ENCODE results near the gene MAGI3.
"Not testable (repeated sequence)": the region's sequence is repeated elsewhere in the genome, so short reads cannot be mapped to it uniquely, and the experiment has no call there.

MAGI3 gene

DNA sequence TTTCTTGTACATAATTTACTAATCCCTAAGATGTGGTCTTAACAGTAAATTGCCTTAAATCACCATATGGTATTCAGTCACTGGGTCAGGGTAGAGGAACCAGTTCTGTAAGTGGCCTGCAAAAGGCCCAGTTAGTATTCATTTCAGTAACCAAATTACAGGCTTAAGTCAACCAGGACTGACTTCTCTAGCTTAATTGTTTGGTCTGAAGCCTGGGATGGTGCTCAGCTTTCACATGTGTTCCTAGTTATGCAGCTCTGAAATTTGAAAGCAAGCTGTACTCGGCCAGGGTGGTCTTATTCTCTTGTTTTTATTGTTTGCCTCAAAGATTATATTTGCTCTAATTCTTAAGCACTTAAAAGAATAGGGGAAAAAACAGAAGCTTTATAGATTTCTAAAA lies 144.6 kb downstream of the MAGI3 start:
- no peak overlapping the region for H3K27ac Mint-ChIP-seq
- no peak for ATAC-seq (replicated peaks)
- no peaks in the 10 kb centered on the region for H3K9me3 Mint-ChIP-seq
- H3K27me3 Mint-ChIP-seq = no peaks in the 10 kb centered on the region
- H3K36me3 Mint-ChIP-seq = no peaks in the 10 kb centered on the region
- no peak for DNase-seq
- H3K4me3 Mint-ChIP-seq = no peak overlapping the region
- no peaks in the 10 kb centered on the region for H3K4me1 Mint-ChIP-seq

DNA sequence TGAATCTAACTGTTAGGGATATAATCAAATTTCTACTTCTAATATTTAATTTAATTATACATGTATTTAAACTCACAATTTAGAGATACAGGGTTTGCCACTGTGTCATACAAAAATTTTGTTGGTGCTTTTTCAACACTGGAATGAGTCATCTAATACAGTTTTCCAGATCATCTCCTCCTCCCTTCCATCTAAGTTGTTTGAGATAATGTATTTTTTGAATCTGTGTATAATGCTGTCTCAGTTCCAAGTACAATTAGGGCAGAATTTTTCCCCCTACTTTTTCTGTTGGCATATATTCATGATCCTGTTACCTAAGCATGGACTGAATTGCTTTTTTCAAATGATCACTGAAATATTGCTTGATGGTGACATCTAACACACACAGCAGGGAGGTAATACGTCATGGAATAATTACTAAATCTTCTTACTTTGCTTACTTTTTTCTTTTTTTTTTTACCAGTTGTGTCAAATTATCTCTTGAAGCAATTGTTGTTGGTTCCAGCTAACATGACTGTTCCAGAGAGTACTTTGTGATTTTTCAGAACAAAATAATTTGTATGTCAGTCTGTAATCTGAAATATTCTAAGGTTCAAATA lies 146.0 kb downstream of the MAGI3 start:
- Mint-ChIP-seq H3K27me3 (no peaks in the 10 kb centered on the region), H3K9me3 (no peaks in the 10 kb centered on the region), H3K4me3 (no peak overlapping the region), H3K27ac (no peak overlapping the region), H3K4me1 (no peaks in the 10 kb centered on the region), H3K36me3 (no peaks in the 10 kb centered on the region)
- DNase-seq = no peak
- ATAC-seq (replicated peaks) = no peak

DNA sequence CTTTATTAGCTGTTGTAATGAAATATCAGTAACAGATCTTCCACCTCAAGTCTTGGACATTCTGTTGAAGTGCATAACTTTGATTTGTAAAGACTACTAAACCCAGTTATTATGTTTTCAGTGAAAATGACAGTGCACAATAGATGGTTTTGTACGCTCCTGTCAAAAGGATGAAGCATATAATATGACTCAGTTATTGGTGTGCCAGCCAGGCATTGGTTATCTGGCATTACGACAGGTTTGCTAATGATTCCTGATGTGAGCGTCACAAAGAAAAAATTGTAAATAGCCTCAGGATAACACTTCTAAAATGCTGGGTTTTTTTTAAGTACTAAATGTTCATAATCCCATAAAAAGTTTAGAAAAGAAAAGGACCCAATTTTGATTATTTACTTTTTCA lies 147.9 kb downstream of the MAGI3 start:
- Mint-ChIP-seq H3K4me3 (no peak overlapping the region), H3K27ac (no peak overlapping the region), H3K4me1 (no peaks in the 10 kb centered on the region), H3K27me3 (peaks cover 0 to 6% of the 10 kb centered on the region in 2 donors), H3K9me3 (peaks cover 0 to 1% of the 10 kb centered on the region in 2 donors), H3K36me3 (no peaks in the 10 kb centered on the region)
- no peak for DNase-seq
- no peak for ATAC-seq (replicated peaks)

DNA sequence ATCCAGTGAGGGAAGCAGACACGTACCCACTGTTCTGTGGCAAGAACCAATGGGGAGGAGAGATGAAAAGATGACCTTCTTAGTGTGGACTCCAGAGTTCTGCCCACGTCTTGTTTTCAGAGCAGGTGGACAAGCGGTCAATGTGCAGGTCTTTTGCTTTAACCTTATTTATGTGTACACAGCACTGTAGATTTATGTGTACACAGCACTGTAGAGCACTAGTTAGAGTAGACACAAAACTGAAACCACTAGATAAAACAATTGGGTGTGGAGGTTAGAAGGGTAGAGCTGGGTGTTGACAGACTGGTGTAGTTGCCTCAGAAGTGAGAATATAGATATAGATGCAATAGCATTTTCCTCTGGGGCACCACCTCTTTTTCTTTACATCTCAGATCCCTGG lies 150.0 kb downstream of the MAGI3 start:
- ATAC-seq (replicated peaks) = no peak

DNA sequence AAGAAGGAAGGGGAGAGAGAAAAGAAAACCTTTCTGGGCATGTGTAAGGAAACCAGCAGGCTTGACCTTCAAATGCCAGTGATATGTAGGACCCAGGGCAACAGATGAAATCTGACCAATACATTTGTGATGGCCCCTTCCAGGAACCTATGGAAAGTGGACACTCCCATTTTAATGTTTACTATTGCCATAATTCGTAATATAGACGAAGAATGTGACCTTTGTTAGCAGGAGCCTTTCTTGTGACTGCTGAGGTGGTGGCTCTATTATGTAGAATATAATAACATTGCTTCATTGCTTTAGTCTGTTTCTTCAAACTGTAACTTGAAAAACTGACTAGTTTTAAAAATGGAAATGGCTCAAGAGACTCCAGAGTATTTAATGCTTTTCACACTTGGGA lies 150.8 kb downstream of the MAGI3 start:
- no peak for DNase-seq
- peaks cover 0 to 1% of the 10 kb centered on the region in 2 donors for H3K9me3 Mint-ChIP-seq
- no peak overlapping the region for H3K4me3 Mint-ChIP-seq
- no peaks in the 10 kb centered on the region for H3K36me3 Mint-ChIP-seq
- no peak overlapping the region for H3K27ac Mint-ChIP-seq
- H3K4me1 Mint-ChIP-seq = no peaks in the 10 kb centered on the region
- H3K27me3 Mint-ChIP-seq = peaks cover 0 to 6% of the 10 kb centered on the region in 2 donors
- no peak for ATAC-seq (replicated peaks)

More for the DNA sequence above, 150.0 kb downstream of the MAGI3 start:
- Mint-ChIP-seq H3K4me1 (no peaks in the 10 kb centered on the region), H3K4me3 (no peak overlapping the region), H3K36me3 (no peaks in the 10 kb centered on the region), H3K9me3 (peaks cover 0 to 1% of the 10 kb centered on the region in 2 donors), H3K27me3 (peaks cover 0 to 6% of the 10 kb centered on the region in 2 donors), H3K27ac (no peak overlapping the region)
- DNase-seq = no peak

DNA sequence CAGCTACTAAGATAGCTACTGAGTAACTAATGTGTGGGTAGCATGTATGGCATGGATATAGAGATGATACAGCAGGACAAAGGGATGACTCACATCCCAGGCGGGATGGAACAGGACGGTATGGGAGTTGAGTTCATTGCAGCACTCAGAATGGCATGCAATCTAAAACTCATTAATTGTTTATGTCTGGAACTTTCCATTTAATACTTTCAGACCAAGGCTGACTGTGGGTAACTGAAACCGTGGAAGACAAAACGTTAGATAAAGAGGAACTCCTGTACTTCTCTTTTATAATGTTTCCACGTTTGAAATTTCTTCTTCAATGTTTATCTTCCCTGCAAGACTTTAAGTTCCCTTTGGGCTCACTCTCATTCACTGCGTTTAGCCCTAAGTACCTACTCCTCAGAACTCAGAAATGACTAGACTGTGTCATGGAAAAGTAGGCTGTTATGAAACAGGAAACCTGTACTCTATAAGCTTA lies 151.9 kb downstream of the MAGI3 start:
- H3K36me3 Mint-ChIP-seq = no peaks in the 10 kb centered on the region
- no peak overlapping the region for H3K27ac Mint-ChIP-seq
- ATAC-seq (replicated peaks) (no peak), DNase-seq (no peak)
- no peaks in the 10 kb centered on the region for H3K4me1 Mint-ChIP-seq
- no peak overlapping the region for H3K4me3 Mint-ChIP-seq
- H3K27me3 Mint-ChIP-seq = peaks cover 0 to 6% of the 10 kb centered on the region in 2 donors
- H3K9me3 Mint-ChIP-seq = peaks cover 0 to 1% of the 10 kb centered on the region in 2 donors

DNA sequence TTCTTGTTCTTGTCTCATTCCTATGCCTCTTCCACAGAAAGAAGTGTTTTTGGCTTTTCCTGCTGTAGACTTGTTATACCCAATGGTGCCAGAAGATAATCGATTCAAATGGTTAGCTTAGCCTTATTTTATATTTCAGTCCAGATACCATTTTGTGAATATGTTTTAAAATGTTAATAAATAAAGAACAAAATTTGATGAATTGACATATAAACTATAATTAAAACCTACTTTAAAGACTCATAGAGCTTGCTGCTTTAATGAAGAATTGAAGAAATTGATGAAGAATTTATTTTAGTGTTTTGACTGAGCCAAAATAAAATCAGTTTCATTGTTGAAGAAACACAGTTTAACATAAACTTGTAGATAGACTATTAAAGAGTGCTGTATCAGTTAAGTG lies 152.8 kb downstream of the MAGI3 start:
- DNase-seq (no peak), ATAC-seq (replicated peaks) (no peak)
- H3K36me3 Mint-ChIP-seq = no peaks in the 10 kb centered on the region

DNA sequence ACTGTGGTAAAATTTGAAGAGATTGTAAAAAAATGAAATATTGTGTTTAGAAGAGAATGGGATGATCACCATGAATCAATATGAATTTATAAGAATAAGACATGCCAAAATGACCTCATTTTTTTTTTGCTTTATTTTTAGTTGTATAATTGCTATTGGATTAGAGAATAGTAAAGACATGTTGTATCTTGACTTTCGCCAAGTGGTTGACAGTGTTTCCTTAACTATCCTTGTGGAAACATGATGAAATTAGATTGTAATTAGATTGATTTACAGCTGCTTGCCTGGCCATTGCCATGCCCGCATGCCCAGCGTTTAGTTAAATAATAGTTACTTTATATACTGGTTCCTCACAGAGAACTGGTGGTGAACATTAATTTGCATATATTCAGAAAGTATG lies 154.9 kb downstream of the MAGI3 start:
- H3K9me3 Mint-ChIP-seq = peaks cover 0 to 1% of the 10 kb centered on the region in 2 donors
- H3K27ac Mint-ChIP-seq = no peak overlapping the region
- H3K36me3 Mint-ChIP-seq = no peaks in the 10 kb centered on the region
- no peak for ATAC-seq (replicated peaks)
- no peak overlapping the region for H3K4me3 Mint-ChIP-seq
- DNase-seq = no peak
- H3K4me1 Mint-ChIP-seq = no peaks in the 10 kb centered on the region
- H3K27me3 Mint-ChIP-seq = peaks cover 0 to 6% of the 10 kb centered on the region in 2 donors

More for the DNA sequence above, 152.8 kb downstream of the MAGI3 start:
- Mint-ChIP-seq H3K27me3 (peaks cover 0 to 6% of the 10 kb centered on the region in 2 donors), H3K9me3 (peaks cover 0 to 1% of the 10 kb centered on the region in 2 donors), H3K4me3 (no peak overlapping the region), H3K27ac (no peak overlapping the region), H3K4me1 (no peaks in the 10 kb centered on the region)

DNA sequence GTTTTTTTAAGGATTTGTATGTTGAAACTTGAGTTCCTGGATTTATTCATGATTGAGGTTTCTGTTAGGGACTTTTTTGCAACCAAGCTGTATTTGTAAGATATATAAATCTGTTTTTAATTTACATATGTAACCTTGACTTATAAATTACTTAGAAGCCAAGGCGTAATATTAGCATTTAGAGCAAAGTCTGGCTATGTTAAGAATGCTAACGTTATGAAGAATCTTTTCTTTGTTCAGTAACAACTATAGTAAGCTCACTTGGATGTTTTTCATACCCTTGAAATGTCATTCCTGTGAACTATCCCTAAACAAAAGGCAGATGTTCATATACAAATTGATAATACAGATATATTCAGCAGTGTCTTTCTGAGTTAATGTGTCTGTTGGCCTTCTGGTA lies 155.3 kb downstream of the MAGI3 start:
- H3K4me3 Mint-ChIP-seq = no peak overlapping the region
- DNase-seq (no peak), ATAC-seq (replicated peaks) (no peak)
- H3K4me1 Mint-ChIP-seq = no peaks in the 10 kb centered on the region
- H3K27ac Mint-ChIP-seq = no peak overlapping the region
- H3K36me3 Mint-ChIP-seq = no peaks in the 10 kb centered on the region
- H3K27me3 Mint-ChIP-seq = peaks cover 0 to 6% of the 10 kb centered on the region in 2 donors
- H3K9me3 Mint-ChIP-seq = peaks cover 0 to 1% of the 10 kb centered on the region in 2 donors

DNA sequence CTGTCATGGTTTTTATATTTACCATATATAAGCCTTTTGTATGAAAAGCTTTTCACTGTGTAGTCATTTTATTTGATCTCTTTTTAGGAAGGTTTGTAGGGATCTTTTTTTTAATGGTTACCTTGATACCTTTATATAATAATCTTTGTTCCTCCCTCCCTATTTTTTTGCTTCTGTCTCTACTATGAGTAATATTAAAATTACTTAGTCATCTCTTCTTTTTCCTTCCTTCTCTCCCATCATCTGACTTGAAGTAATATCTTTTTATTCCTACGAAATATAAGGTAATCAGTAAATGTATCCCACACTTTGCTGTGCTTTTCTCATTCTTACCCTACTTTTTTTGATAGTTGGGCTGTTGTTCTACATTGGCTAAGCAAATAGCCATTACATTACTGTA lies 161.4 kb downstream of the MAGI3 start:
- Mint-ChIP-seq H3K4me1 (no peaks in the 10 kb centered on the region), H3K36me3 (no peaks in the 10 kb centered on the region), H3K27ac (no peak overlapping the region), H3K9me3 (no peaks in the 10 kb centered on the region), H3K27me3 (no peaks in the 10 kb centered on the region), H3K4me3 (no peak overlapping the region)
- ATAC-seq (replicated peaks) = no peak
- DNase-seq = no peak

DNA sequence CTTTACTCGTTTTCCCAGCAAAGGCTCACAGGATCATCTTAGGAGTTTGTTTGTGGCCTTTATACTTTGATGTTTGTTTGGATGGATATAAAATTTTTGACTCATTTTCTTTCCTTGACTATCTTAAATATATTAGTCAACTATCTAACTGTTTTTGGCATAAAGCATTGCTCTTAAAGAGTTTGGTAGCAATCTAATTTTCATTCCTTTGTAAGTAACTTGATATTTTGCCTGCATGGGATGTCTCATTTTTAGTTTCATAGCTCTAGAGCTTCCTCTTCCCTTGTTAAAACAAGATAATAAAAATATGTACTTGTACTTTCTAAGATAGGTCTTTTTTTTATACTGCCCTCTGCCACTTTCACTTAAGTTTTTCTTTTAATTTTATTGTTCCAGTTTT lies 161.9 kb downstream of the MAGI3 start:
- ATAC-seq (replicated peaks) (no peak), DNase-seq (no peak)
- Mint-ChIP-seq H3K4me3 (no peak overlapping the region), H3K27ac (no peak overlapping the region), H3K9me3 (no peaks in the 10 kb centered on the region), H3K4me1 (no peaks in the 10 kb centered on the region), H3K36me3 (no peaks in the 10 kb centered on the region), H3K27me3 (no peaks in the 10 kb centered on the region)

DNA sequence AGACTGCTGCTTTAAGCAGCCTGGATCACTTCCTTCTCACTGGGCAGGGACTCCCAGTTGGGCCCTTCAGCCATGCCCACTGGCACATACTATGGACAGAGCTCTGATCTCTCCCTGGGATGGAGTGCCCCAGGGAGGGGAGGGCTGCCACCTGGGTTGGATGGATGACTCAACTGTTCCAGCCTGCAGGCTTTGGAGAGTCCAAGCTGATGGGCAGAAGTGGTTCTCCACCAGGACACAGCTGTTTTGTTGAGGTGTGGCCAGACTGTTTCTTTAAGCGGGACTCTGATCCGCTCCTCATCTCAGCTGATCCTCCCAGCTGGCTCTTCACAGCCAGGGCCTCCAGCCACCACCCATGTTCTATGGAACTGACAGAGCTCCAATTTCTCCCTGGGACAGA lies 166.9 kb downstream of the MAGI3 start:
- ATAC-seq (replicated peaks) (no peak), DNase-seq (no peak)
- Mint-ChIP-seq H3K36me3 (peaks cover 0 to 2% of the 10 kb centered on the region in 2 donors), H3K4me3 (no peak overlapping the region), H3K27ac (no peak overlapping the region), H3K4me1 (no peaks in the 10 kb centered on the region), H3K9me3 (peaks cover 14 to 15% of the 10 kb centered on the region in 2 donors), H3K27me3 (no peaks in the 10 kb centered on the region)

DNA sequence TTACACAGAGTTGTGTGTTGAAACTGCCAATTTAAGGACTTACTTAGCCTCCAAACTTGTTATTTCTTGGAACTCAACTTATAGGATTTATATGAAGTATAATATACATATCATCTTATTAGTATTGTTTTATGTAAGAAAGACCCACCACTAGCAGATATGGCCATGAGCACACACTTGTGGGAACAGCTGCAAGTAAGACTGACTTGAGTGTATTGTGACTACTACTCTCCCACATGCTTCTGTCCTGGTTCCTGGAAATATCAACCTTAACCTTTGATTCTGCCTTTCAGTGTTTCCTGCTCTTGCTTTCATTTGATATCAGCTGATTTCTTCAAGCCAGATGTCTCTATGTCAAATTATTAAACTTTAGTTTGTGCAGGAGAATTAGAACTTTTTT lies 175.3 kb downstream of the MAGI3 start:
- Mint-ChIP-seq H3K9me3 (peaks cover 4 to 13% of the 10 kb centered on the region in 2 donors), H3K27ac (no peak overlapping the region), H3K27me3 (no peaks in the 10 kb centered on the region), H3K4me1 (no peaks in the 10 kb centered on the region), H3K36me3 (no peaks in the 10 kb centered on the region), H3K4me3 (no peak overlapping the region)
- DNase-seq (no peak), ATAC-seq (replicated peaks) (no peak)

DNA sequence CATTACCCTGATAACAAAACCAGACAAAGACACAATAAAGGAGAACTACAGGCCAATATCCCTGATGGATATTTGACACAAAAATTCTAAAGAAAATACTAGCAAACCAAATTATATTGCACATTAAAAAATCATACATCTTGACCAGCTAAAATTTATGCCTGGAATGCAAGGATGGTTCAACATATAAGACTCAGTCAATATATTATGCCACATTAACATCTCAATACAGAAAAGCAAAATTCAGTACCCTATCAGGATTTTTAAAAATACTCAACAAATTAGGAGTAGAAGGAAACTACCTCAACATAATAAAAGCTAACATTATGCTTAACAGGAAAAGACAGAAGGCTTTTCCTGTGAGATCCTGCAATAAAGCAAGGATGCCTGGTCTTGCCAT lies 177.1 kb downstream of the MAGI3 start:
- no peak for DNase-seq
- no peak for ATAC-seq (replicated peaks)
- peaks cover 0 to under 1% of the 10 kb centered on the region in 2 donors for H3K27me3 Mint-ChIP-seq
- no peak overlapping the region for H3K27ac Mint-ChIP-seq
- peaks cover 5 to 12% of the 10 kb centered on the region in 2 donors for H3K9me3 Mint-ChIP-seq
- H3K4me1 Mint-ChIP-seq = no peaks in the 10 kb centered on the region
- no peak overlapping the region for H3K4me3 Mint-ChIP-seq
- H3K36me3 Mint-ChIP-seq = no peaks in the 10 kb centered on the region

DNA sequence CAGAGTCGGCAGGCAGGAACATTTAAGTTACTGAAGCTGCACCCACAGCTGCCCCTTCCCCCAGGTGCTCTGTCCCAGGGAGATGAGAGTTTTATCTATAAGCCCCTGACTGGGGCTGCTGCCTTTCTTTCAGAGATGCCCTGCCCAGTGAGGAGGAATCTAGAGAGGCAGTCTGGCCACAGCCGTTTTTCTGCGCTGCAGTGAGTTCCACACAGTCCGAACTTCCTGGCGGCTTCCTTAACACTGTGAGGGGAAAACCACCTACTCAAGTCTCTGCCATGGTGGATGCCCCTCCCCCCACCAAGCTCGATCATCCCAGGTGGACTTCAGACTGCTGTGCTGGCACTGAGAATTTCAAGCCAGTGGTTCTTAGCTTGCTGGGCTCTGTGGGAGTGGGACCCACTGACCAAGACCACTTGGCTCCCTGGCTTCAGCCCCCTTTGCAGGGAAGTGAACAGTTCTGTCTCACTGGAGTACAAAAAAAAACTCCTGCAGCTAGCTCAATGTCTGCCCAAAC lies 185.5 kb downstream of the MAGI3 start:
- H3K36me3 Mint-ChIP-seq; H3K9me3 Mint-ChIP-seq; DNase-seq; H3K4me3 Mint-ChIP-seq; H3K4me1 Mint-ChIP-seq; ATAC-seq (replicated peaks); H3K27ac Mint-ChIP-seq: not testable (repeated sequence)
- peaks cover 13 to 15% of the 10 kb centered on the region in 2 donors for H3K27me3 Mint-ChIP-seq
